ENCODE measurements around the gene IER3. TPM values are rescaled to one million over a fixed set of nuclear protein-coding genes. Genes with fewer than 3 reads are reported as not detected.
A peak's percentile ranks its signal among the peaks of the same experiment; 100 is the strongest.

The IER3 gene, protein sequence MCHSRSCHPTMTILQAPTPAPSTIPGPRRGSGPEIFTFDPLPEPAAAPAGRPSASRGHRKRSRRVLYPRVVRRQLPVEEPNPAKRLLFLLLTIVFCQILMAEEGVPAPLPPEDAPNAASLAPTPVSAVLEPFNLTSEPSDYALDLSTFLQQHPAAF
- 33.0 TPM for total RNA-seq

- peak; percentile 87 for DNase-seq
Measured at GRCh38 chr6:30744054-30744805, at the start of gene IER3. IER3 (minus strand) TSS chr6:30744547; CDS start chr6:30744518, 29 bp downstream.

DNA sequence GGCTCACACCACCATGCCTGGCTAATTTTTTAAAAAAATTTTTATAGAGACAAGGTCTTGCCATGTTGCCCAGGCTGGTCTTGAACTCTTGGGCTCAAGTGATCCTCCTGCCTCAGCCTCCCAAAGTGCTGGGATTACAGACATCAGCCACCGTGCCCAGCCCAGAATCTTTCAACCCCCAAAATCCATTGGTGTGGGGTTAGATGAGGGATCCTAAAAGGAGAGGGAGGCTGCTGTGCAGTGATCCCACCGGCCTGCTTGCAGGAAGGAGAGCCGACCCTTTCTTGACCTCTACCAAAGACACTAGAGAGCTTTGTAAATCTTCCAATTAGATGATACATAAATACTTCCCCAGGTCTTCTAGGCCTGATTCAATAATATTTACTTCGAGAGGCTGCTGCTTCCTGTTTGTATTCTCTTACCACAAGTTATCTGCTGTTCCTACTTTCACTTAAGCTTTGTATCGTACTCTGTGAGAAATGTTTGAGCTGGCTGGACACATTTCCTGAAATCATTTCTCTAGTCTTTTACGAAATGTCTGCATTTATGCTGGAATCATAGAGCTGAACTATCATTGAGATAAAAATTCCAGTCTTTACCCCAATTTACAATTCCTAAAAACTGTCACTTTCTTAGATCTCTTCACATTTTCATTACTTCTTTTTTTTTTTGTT, 49.3 kb upstream of the IER3 start:
- DNase-seq: peak; percentile 35

DNA sequence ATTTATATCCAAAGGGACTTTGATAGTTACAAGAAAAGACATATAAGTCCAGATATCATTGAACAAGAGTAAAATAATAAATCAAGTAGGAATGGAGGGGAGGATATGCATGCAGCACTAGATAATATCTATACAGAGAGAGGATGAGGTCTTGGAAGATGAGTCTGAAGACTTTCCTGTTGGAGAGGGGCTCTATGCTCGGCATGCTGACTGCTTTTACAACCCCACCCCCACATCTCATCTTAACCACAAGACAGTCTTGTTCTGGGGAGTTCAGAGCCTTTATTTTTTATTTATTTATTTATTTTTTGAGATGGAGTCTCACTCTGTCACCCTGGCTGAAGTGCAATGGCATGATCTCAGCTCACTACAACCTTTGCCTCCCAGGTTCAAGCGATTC, 48.4 kb upstream of the IER3 start:
- no peak for DNase-seq

DNA sequence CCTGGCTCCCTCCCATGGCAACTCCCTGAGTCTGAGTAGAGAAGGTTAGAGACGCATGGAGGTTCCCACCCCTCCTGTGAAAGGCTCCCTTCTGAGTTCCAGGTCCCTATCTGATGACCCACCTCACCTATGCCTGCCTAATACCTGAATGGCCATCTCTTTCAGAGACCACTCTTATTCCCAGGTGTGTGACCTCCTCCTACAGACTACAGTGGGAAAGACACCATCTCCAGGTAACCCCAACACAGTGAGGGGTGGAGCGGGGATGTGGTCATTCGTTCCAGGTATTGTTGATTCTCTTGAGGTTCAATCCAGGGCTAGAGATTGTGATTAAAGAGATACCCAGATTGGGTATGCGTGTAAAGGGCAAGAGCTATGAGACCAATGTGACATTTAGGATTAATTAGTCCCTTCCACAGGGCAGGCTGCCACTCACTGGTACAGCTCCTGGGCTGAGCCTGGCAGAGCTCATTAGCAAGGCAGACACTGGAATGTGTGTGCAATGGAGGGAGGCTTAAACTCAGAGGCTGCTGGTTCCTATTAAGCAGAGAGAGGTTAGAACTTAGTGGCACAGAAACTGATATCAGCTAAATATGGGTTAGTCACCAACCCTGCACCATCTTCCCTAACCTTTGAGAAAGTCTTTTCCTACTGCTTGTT, 46.5 kb upstream of the IER3 start:
- DNase-seq: no peak

GRCh38 chr6:30789606-30790005, 45.3 kb upstream of the IER3 start:
- no peak for DNase-seq

DNA sequence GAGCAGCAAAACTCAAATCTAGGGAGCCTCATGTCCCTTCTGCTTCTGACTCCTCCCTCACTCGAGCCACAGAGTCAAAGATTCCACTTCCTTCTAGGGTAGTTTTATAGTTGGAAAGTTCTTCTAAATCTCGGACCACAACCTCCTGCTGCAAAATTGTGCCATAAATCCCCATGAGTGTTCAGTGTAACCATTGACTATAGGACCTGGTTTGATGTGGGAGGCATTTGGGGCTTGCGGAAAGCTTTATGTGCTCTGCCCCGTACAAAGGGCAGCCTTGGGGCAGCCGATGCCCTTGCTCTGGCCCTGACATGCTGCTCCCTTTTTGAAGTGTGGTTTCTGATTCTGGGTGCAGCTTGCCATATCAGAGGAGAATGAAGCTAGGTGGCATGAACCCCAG, 43.6 kb upstream of the IER3 start:
- no peak for DNase-seq

DNA sequence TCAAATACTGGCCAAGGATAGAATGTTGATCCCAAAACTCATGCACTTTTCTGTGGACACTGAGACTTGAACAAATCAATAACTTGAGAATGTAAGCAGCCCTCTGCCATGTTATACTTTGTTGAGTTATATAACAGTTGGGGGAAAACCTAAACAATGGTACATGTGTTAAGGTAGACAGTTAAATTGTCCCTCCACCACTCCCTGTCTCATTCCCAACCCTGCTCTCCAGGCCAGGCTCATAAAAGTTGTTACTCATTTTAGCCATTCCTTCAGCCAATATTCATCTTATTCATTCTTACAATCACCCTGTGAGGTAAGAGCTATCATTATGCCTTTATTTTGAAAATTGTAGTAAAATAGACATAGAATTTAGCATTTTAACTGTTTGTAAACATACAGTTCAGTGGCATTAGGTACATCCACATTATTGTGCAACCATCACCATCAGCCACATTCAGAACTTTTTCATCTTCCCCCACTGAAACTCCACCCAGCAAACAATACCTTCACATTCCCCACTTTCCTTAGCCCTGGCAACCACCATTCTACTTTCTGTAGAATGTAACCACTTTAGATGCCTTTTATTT, 38.2 kb upstream of the IER3 start:
- DNase-seq: peak; percentile 41

DNA sequence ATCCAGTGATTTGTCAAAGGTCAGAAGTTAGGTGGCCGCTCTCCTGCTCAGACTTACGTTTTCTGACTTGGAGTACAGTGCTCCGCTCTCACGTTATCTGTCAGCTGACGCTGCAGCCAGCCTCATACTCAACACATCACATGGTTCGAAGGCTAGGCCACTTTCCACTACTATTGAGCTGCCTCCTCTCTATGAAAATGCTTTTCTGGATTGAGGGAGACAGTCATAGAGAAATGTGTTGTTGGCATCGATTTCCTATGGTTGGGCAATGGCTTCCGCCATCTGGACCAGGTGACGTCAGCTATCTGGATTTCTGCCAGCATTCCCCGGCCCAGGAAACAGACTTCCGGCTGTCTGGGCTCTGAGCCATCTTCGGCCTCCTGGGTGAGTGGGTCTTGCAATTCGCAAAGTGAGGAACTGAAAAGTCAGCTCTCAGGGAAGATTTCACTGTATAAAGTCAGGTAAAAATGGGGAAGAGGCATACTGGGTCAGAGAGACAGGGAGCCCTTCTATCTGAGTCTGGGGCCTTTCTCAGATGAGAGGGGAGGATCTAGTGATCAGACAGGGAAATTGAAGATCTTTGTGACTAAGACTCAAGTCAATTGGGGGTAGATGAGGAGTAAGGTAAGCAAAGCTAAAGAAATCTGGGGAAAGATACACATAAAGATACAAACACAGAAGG, 37.5 kb upstream of the IER3 start:
- DNase-seq: peak; percentile 95

GRCh38 chr6:30781395-30781742, 37.0 kb upstream of the IER3 start:
- DNase-seq: no peak

DNA sequence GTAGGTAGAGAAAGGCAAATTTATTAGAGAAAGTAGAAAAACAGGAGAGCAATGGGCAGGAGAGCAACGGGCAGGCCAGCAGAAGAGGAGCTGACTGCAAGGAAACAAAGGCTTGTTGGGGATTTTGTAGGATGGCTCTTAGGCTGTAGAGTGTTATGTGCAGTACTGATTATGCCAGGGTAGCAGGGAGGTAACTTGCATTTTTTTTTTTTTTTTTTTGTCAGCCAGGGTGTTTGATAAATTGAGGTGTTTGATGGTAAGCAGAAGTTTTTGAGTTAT, 36.2 kb upstream of the IER3 start:
- no peak for DNase-seq

GRCh38 chr6:30779850-30780641, 35.7 kb upstream of the IER3 start:
- no peak for DNase-seq

GRCh38 chr6:30778001-30778635, 33.8 kb upstream of the IER3 start:
- no peak for DNase-seq

- DNase-seq: no peak
Measured at GRCh38 chr6:30777155-30777485, 32.8 kb upstream of the IER3 start.

- DNase-seq: no peak
Measured at GRCh38 chr6:30776390-30777154, 32.2 kb upstream of the IER3 start.

GRCh38 chr6:30775104-30775503, 30.8 kb upstream of the IER3 start:
- no peak for DNase-seq

DNA sequence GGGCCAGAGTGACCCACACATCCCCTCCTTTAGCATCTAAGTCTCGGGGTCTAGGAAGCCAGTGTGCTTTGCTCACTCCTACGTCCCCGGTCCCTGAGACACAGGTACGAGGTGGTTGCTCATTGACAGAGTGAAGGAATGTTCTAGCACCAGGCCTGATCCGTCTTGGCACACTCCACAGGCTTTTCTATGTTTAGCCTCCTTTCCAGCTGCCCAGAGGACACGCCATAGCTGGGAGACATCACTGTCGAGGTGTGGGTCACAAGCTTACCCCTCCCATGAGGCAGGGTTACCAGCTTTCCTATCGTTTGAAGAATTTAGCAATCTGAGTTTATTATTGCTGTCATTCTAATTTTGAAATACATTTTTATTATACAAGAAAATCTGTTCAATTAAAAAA, 30.4 kb upstream of the IER3 start:
- no peak for DNase-seq

DNA sequence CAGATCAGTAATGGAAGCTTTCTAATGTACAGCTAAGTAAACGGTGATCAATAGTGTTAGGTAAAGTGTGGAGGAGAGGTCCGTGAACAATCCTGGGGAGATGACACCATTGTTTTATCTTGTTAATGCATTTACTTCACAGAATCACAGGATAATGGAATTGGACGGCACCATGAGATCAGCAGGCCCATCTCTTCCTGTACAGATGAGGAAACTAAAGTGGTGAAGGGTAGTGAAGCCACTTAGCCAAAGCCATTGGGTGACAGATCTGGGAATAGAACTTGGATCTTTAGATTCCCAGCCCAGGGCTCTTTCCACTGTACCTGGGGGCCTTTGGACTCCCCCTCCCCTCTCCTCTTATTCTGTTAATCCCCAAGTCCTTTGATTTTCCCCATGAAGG, 26.2 kb upstream of the IER3 start:
- DNase-seq: no peak

DNA sequence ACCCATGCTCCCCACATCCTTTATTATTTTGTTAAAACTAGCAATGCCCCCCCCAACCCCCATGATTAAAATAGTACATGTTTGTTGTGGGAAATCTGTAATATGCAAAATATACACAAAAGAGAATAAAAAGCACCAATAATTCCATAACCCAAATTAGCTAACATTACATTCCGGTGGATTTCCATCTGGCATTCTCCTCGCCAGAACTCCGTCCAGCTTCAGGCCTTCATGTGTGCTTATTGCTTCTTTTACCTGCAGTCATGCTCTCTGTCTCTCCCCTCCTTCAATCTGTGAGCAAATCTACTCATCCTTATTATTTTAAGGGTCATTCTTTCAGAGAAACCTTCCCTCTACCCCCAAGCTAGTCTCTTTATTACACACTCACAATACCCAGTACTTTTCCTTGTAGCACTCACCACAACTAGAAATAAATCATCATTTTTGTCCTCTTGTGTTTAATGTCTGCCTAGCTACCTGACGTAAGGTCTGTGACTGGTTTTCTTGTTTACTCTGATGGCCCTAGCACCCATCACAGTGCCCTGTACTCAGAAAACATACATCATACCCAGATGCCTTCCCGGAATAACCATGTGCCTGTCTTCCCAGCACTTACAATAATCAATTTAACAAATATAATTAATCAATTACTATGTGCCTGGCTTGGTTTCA, 25.6 kb upstream of the IER3 start:
- no peak for DNase-seq

DNA sequence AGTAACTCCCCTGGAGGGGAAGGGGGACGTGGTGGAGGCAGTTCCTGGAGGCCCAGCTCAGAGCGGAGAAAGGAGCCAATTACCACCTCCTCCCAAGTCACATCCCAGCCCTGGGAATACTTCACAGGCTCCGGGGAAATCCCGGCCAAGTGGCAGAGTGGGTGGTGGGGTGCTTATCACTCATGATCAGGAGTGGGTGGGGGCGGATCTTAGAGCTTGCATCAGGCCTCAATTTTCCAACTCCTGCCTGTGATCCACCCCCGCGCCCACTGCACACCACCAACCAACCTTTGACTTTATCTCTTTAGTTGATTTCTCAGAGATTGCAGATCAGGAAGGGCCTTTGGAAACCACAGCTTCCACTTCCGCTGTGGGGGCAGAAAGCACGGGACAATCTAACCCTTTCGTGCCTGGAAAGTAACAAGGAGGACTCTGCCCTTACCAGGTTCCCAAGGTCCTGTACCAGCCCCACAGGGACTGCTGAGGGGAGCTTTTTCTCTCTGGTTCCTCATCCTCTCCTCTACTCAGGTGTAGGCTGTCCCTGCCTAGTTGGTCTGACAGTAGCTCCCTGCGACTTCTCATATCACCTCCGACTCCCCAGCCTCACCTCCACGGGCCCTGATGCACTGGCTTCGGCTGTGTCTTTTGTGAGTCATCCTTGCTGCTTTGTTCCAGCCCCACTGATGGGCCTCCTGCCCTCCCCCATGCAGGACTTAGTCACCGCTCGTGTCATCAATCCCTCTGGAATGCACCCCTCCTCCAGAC, 24.9 kb upstream of the IER3 start:
- DNase-seq: no peak

Measured in skin of body (tissue), 2 donors.